SK-N-SH treated with all-trans-retinoic acid at 6 μM for 48 hours (cell line): ENCODE data around the gene NR1H3.

ENCODE experiments used
- ATAC-seq: fragments of 200-7000 bp; cut with Tn5 transposase; 3 replicates; pipeline ENCODE4 v1.9.1; 2020; ENCODE audit warnings: mild to moderate bottlenecking, moderate library complexity
- BACH2 ChIP-seq: fragments of 250-450 bp; sonication (Bioruptor Pico); IDR thresholded peaks from 2 replicates; pipeline ENCODE4 v1.9.0; 2021; ENCODE audit warnings: mild to moderate bottlenecking, borderline replicate concordance
- CREB5 ChIP-seq: fragments of 250-450 bp; sonication (Bioruptor Pico); IDR thresholded peaks from 2 replicates; pipeline ENCODE4 v1.5.1; 2020; ENCODE audit warnings: low read depth, mild to moderate bottlenecking, moderate library complexity
- CSDC2 ChIP-seq: fragments of 250-450 bp; sonication (Bioruptor Pico); IDR thresholded peaks from 2 replicates; pipeline ENCODE4 v1.5.0; 2020; ENCODE audit warnings: mild to moderate bottlenecking, moderate library complexity
- CSRNP3 ChIP-seq: fragments of 250-450 bp; sonication (Bioruptor Pico); IDR thresholded peaks from 2 replicates; pipeline ENCODE4 v1.5.1; 2021; ENCODE audit warnings: mild to moderate bottlenecking, moderate library complexity
- ESRRG ChIP-seq: fragments of 250-450 bp; sonication (Bioruptor Pico); IDR thresholded peaks from 2 replicates; pipeline ENCODE4 v1.6.1; 2021; ENCODE audit warnings: mild to moderate bottlenecking
- GLIS3 ChIP-seq: fragments of 250-450 bp; sonication (Bioruptor Pico); IDR thresholded peaks from 2 replicates; pipeline ENCODE4 v1.5.0; 2020; ENCODE audit warnings: mild to moderate bottlenecking, moderate library complexity
- ISL1 ChIP-seq: fragments of 250-450 bp; sonication (Bioruptor Pico); IDR thresholded peaks from 2 replicates; pipeline ENCODE4 v2.1.2; 2022; ENCODE audit warnings: mild to moderate bottlenecking, moderate library complexity
- OSR1 ChIP-seq: fragments of 250-450 bp; sonication (Bioruptor Pico); IDR thresholded peaks from 2 replicates; pipeline ENCODE4 v1.8.0; 2022; ENCODE audit warnings: moderate library complexity, mild to moderate bottlenecking, inconsistent platforms
- PATZ1 ChIP-seq: fragments of 250-450 bp; sonication (Bioruptor Pico); IDR thresholded peaks from 2 replicates; pipeline ENCODE4 v1.8.0; 2020; ENCODE audit warnings: mild to moderate bottlenecking, moderate library complexity, borderline replicate concordance
- POU6F1 ChIP-seq: fragments of 250-450 bp; sonication (Bioruptor Pico); IDR thresholded peaks from 2 replicates; pipeline ENCODE4 v1.8.0; 2021; ENCODE audit warnings: low read depth, mild to moderate bottlenecking, moderate library complexity, borderline replicate concordance
- PPARA ChIP-seq: fragments of 250-450 bp; sonication (Bioruptor Pico); IDR thresholded peaks from 2 replicates; pipeline ENCODE4 v1.5.0; 2020; ENCODE audit warnings: mild to moderate bottlenecking, borderline replicate concordance
- RARB ChIP-seq: fragments of 250-450 bp; sonication (Bioruptor Pico); IDR thresholded peaks from 2 replicates; pipeline ENCODE4 v1.8.0; 2021; ENCODE audit warnings: mild to moderate bottlenecking, moderate library complexity
- SNAI2 ChIP-seq: fragments of 250-450 bp; sonication (Bioruptor Pico); IDR thresholded peaks from 2 replicates; pipeline ENCODE4 v1.5.0; 2020; ENCODE audit warnings: mild to moderate bottlenecking, moderate library complexity
- TCF4 ChIP-seq: fragments of 250-450 bp; sonication (Bioruptor Pico); IDR thresholded peaks from 2 replicates; pipeline ENCODE4 v1.8.0; 2021; ENCODE audit warnings: mild to moderate bottlenecking, moderate library complexity, borderline replicate concordance
- TOX ChIP-seq: fragments of 250-450 bp; sonication (Bioruptor Pico); IDR thresholded peaks from 2 replicates; pipeline ENCODE4 v1.8.0; 2021; ENCODE audit warnings: mild to moderate bottlenecking, moderate library complexity, borderline replicate concordance
- TSHZ2 ChIP-seq: fragments of 250-450 bp; sonication (Bioruptor Pico); IDR thresholded peaks from 2 replicates; pipeline ENCODE4 v1.5.0; 2020; ENCODE audit warnings: mild to moderate bottlenecking, moderate library complexity
- ZC3H10 ChIP-seq: fragments of 250-450 bp; sonication (Bioruptor Pico); IDR thresholded peaks from 2 replicates; pipeline ENCODE4 v1.5.1; 2021; ENCODE audit warnings: mild to moderate bottlenecking, moderate library complexity
- ZFP30 ChIP-seq: fragments of 450-650 bp; formaldehyde crosslinking; IDR thresholded peaks from 2 replicates; pipeline ENCODE4 v1.5.0; 2022; ENCODE audit warnings: mild to moderate bottlenecking, moderate library complexity
- ZNF565 ChIP-seq: fragments of 450-650 bp; formaldehyde crosslinking; conservative IDR thresholded peaks from 2 replicates; pipeline ENCODE4 v1.5.0; 2020; ENCODE audit warnings: low read depth, mild to moderate bottlenecking, moderate library complexity
- ZNF70 ChIP-seq: fragments of 450-650 bp; formaldehyde crosslinking; IDR thresholded peaks from 2 replicates; pipeline ENCODE4 v1.5.0; 2020; ENCODE audit warnings: mild to moderate bottlenecking, moderate library complexity
- ZNF8 ChIP-seq: fragments of 450-650 bp; formaldehyde crosslinking; IDR thresholded peaks from 2 replicates; pipeline ENCODE4 v1.5.0; 2020; ENCODE audit warnings: mild to moderate bottlenecking, moderate library complexity

The NR1H3 gene

GRCh38 chr11:47253660-47254059 lies 4.1 kb upstream of the NR1H3 start:
- no peak for ATAC-seq
- no peak for TF ChIP-seq TSHZ2 (CRISPR knock-in tag)
- no peak for TF ChIP-seq ZNF565
- no peak for TF ChIP-seq BACH2 (CRISPR knock-in tag)
- no peak for TF ChIP-seq ISL1 (CRISPR knock-in tag)
- no peak for TF ChIP-seq ZNF8 (CRISPR knock-in tag)
- TF ChIP-seq OSR1 (CRISPR knock-in tag) = no peak
- TF ChIP-seq ZNF70 (CRISPR knock-in tag) = no peak

- peak; percentile 7; the same call in 1 of the 3 replicates for ATAC-seq
- no peak for TF ChIP-seq ISL1 (CRISPR knock-in tag)
- no peak for TF ChIP-seq SNAI2 (CRISPR knock-in tag)
- no peak for TF ChIP-seq ZNF8 (CRISPR knock-in tag)
- TF ChIP-seq ZFP30 (CRISPR knock-in tag) = no peak
- no peak for TF ChIP-seq RARB (CRISPR knock-in tag)
- no peak for TF ChIP-seq TOX
- TF ChIP-seq ESRRG (CRISPR knock-in tag) = no peak
- no peak for TF ChIP-seq ZC3H10 (CRISPR knock-in tag)
- no peak for TF ChIP-seq PPARA (CRISPR knock-in tag)
- no peak for TF ChIP-seq CREB5 (CRISPR knock-in tag)
- TF ChIP-seq TSHZ2 (CRISPR knock-in tag) = no peak
- no peak for TF ChIP-seq POU6F1 (CRISPR knock-in tag)
- TF ChIP-seq CSRNP3 = no peak
- TF ChIP-seq OSR1 (CRISPR knock-in tag) = no peak
- no peak for TF ChIP-seq PATZ1 (CRISPR knock-in tag)
- TF ChIP-seq CSDC2 (CRISPR knock-in tag) = no peak
- TF ChIP-seq GLIS3 (CRISPR knock-in tag) = no peak
- TF ChIP-seq ZNF70 (CRISPR knock-in tag) = no peak
- no peak for TF ChIP-seq ZNF565
- no peak for TF ChIP-seq TCF4 (CRISPR knock-in tag)
Observed at GRCh38 chr11:47254386-47254785, 3.4 kb upstream of the NR1H3 start.
